HL-60 (cell line): ENCODE data around the gene SEL1L2.

Experiments used
- CTCF ChIP-seq: IDR thresholded peaks from one replicate; pipeline ENCODE4 v1.5.1; 2011; ENCODE audit warnings: low read length, control low read depth, inconsistent platforms; ENCODE audit not compliant: insufficient read depth
- GABPA ChIP-seq: IDR thresholded peaks from 2 replicates; pipeline ENCODE4 v1.6.1; 2012; ENCODE audit warnings: low read depth
- POLR2AphosphoS5 ChIP-seq: IDR thresholded peaks from 2 replicates; pipeline ENCODE4 v1.6.1; 2012; ENCODE audit warnings: low read depth
- REST ChIP-seq: IDR thresholded peaks from 2 replicates; pipeline ENCODE4 v1.6.1; 2012; ENCODE audit warnings: low read depth; ENCODE audit not compliant: insufficient replicate concordance

- no peak for TF ChIP-seq CTCF
- TF ChIP-seq GABPA: no peak
- no peak for TF ChIP-seq POLR2AphosphoS5
- no peak for TF ChIP-seq REST
These were observed 77.3 kb downstream of the SEL1L2 start for GRCh38 chr20:13913131-13913530.
